ENCODE data around the gene UPK1B. TPM values are rescaled to one million over a fixed set of nuclear protein-coding genes. Genes with fewer than 3 reads are reported as not detected.

Gene UPK1B
- total and polyA plus RNA-seq, 7 donors, result not detected

DNA sequence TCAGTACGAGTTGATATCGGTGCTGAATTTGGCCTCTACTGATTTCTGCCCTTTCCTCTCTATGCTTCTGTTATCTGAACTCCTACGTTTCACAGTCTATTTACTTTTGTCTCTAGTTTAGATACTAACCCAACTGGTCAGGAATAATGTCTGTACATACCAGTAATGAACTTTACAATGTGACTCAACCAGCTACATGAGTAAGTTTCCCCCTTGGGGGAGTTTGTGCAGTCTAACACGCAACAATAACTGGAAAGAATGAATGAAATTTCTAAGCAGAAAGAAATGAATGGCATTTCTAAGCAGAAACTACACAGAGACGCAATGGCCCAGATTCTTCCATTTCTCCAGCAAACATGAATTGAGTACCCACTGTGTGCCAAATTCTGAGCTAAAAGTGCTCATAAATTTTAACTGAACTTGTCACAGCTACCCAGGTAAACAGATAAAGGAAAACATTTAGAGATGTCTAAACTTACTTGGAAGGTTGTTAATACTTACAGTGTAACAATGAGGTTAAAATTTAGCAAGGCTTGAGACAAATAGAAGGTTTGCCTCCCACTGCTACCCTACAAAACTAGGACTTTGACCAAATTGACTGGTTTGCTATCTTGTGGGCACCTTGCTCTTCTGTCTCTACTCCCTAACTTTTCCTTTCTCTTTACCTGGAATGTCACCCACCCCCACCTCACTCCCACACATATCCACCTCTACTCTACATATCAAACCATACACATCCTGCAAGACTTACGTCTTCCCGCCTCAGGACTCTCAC is 11.6 kb downstream of the UPK1B start:
- intact Hi-C loops (cut with DNase I), result no loop called here
- DNase-seq, result no peak
- 81 to 83% methylated on average over 7 of the region's 7 CpGs for WGBS, 2 donors
- TF ChIP-seq POLR2A (IDR thresholded peaks at IDR 0.05), result no peak
- no peaks in the 10 kb centered on the region for H3K9me3 ChIP-seq
- H3K4me1 ChIP-seq, result no peaks in the 10 kb centered on the region
- no peaks in the 10 kb centered on the region for H3K36me3 ChIP-seq
- no peak overlapping the region for H3K4me3 ChIP-seq
- H3K27me3 ChIP-seq, result no peaks in the 10 kb centered on the region
- no peak overlapping the region for H3K27ac ChIP-seq

DNA sequence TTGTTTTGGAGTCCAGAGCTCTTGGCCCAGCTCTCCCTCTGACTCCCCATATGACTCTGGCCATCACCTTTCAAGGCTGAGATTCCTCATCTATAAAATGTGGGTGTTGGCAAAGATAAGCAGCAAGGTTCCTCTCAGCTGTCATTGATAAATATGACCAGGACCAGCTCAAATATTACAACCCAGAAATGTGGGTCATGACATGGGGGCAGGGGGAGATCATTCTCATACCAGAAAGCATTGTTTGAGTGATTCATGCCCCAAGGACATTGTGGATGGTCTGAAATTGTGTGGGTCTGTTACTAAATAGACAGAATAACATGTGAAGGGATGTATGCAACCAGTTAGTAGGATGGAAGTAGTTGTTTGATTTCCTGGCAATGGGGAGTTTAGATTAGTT is 13.9 kb downstream of the UPK1B start:
- intact Hi-C loops (cut with DNase I), result no loop called here
- H3K27me3 ChIP-seq, result no peaks in the 10 kb centered on the region

GRCh38 chr3:119191800-119192199 is 18.4 kb downstream of the UPK1B start:
- DNase-seq, result no peak
- intact Hi-C loops (cut with DNase I), result no loop called here
- no peaks in the 10 kb centered on the region for H3K36me3 ChIP-seq
- 77 to 88% methylated on average over 1 of the region's 1 CpG for WGBS, 2 donors
- no peaks in the 10 kb centered on the region for H3K4me1 ChIP-seq
- H3K27me3 ChIP-seq, result no peaks in the 10 kb centered on the region
- no peaks in the 10 kb centered on the region for H3K9me3 ChIP-seq
- no peak overlapping the region for H3K4me3 ChIP-seq
- TF ChIP-seq POLR2A (IDR thresholded peaks at IDR 0.05) (no peak), EP300 (IDR thresholded peaks at IDR 0.05) (no peak), POLR2AphosphoS5 (IDR thresholded peaks at IDR 0.05) (no peak)
- TF ChIP-seq, protein P1, sequence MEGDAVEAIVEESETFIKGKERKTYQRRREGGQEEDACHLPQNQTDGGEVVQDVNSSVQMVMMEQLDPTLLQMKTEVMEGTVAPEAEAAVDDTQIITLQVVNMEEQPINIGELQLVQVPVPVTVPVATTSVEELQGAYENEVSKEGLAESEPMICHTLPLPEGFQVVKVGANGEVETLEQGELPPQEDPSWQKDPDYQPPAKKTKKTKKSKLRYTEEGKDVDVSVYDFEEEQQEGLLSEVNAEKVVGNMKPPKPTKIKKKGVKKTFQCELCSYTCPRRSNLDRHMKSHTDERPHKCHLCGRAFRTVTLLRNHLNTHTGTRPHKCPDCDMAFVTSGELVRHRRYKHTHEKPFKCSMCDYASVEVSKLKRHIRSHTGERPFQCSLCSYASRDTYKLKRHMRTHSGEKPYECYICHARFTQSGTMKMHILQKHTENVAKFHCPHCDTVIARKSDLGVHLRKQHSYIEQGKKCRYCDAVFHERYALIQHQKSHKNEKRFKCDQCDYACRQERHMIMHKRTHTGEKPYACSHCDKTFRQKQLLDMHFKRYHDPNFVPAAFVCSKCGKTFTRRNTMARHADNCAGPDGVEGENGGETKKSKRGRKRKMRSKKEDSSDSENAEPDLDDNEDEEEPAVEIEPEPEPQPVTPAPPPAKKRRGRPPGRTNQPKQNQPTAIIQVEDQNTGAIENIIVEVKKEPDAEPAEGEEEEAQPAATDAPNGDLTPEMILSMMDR (IDR thresholded peaks at IDR 0.05), result no peak
- no peak overlapping the region for H3K27ac ChIP-seq

More for the DNA sequence above, 13.9 kb downstream of the UPK1B start:
- Histone ChIP-seq H3K4me1 (no peaks in the 10 kb centered on the region), H3K27ac (no peak overlapping the region), H3K4me3 (no peak overlapping the region), H3K9me3 (no peaks in the 10 kb centered on the region), H3K36me3 (no peaks in the 10 kb centered on the region)
- no peak for DNase-seq
- no peak for TF ChIP-seq POLR2AphosphoS5 (IDR thresholded peaks at IDR 0.05)

- H3K4me3 ChIP-seq, result no peak overlapping the region
- TF ChIP-seq, protein P1 (IDR thresholded peaks at IDR 0.05), result no peak
- TF ChIP-seq EP300 (IDR thresholded peaks at IDR 0.05) (no peak), POLR2A (IDR thresholded peaks at IDR 0.05) (no peak), POLR2AphosphoS5 (IDR thresholded peaks at IDR 0.05) (no peak)
- WGBS, 2 donors, result 62 to 72% methylated on average over 7 of the region's 7 CpGs
- no peaks in the 10 kb centered on the region for H3K9me3 ChIP-seq
- intact Hi-C loops (cut with DNase I), result no loop called here
- H3K27me3 ChIP-seq, result no peaks in the 10 kb centered on the region
- no peaks in the 10 kb centered on the region for H3K4me1 ChIP-seq
- H3K27ac ChIP-seq, result no peak overlapping the region
- H3K36me3 ChIP-seq, result no peaks in the 10 kb centered on the region
- DNase-seq, result no peak
Observed at GRCh38 chr3:119194237-119195150, 21.1 kb downstream of the UPK1B start.

DNA sequence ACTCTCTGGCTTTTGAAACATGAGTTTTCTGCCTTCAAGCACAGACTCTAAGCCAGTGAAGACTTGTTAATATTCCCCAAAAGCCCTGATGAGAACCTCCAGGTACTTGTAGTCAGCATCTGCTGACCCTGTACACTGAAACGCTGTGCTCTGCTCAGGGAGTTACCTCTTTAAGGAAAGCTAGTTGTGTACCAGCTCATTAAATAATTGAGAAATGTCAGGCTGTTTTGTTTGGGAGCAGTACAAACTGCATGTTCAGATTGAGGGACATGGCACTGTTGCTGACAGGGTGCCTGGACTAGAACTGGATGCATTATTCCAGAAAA is 21.7 kb downstream of the UPK1B start:
- no peak overlapping the region for H3K4me3 ChIP-seq
- DNase-seq, result no peak
- 72 to 82% methylated on average over 1 of the region's 1 CpG for WGBS, 2 donors
- no peak overlapping the region for H3K27ac ChIP-seq
- intact Hi-C loops (cut with DNase I), result no loop called here
- H3K9me3 ChIP-seq, result no peaks in the 10 kb centered on the region
- no peaks in the 10 kb centered on the region for H3K27me3 ChIP-seq
- no peaks in the 10 kb centered on the region for H3K36me3 ChIP-seq
- TF ChIP-seq EP300 (IDR thresholded peaks at IDR 0.05) (no peak), POLR2A (IDR thresholded peaks at IDR 0.05) (no peak), POLR2AphosphoS5 (IDR thresholded peaks at IDR 0.05) (no peak)
- TF ChIP-seq, protein P1 (IDR thresholded peaks at IDR 0.05), result no peak
- H3K4me1 ChIP-seq, result no peaks in the 10 kb centered on the region

Data from sigmoid colon (tissue), 7 donors.